GM19468 (cell line): ENCODE data around the gene GMDS.

Experiments used
- ATAC-seq: cut with Tn5 transposase; IDR thresholded peaks from one replicate; pipeline ENCODE4 v1.9.1; 2021; ENCODE audit warnings: mild to moderate bottlenecking, moderate library complexity, moderate number of reproducible peaks; ENCODE audit not compliant: unreplicated experiment; ENCODE audit errors: extremely low read depth

The GMDS gene

DNA sequence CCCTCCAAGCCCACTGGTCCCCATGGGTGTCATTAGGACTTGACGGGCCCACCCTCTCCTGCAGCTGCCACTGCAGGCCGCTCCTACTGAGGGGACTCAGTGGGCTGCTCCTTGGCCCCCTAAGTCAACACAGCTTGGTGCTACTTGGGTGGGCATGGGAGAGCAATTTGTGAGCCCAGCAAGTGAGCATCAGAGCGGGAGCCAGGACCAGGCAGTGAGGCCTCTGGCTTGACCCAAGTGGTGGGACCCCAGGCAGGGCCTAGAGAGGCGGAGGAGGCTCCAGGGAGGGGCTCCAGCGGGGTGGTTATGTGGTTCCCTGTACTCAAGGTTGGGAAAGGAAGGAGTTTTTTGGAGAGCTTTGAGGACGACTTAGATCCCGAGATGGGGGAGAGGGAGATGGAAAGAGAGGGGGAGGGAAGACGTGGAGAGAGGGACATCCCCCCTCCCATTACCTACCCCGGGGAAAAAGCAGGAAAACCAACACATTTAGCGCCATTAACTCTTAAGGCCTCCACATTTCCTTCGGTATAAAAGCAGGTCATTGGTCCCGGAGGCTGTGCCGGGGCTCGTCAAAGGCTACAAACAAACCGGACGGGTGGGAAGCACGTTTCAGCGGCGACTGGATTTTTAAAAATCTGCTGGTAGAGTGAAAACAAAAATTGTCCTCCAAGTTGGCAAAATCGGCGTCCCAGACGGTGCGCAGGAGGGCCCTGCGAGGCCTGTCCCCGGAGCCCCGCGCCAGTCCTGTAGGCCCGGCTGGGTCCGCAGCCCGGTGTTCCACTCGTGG lies 626.9 kb downstream of the GMDS start:
- ATAC-seq: no peak

DNA sequence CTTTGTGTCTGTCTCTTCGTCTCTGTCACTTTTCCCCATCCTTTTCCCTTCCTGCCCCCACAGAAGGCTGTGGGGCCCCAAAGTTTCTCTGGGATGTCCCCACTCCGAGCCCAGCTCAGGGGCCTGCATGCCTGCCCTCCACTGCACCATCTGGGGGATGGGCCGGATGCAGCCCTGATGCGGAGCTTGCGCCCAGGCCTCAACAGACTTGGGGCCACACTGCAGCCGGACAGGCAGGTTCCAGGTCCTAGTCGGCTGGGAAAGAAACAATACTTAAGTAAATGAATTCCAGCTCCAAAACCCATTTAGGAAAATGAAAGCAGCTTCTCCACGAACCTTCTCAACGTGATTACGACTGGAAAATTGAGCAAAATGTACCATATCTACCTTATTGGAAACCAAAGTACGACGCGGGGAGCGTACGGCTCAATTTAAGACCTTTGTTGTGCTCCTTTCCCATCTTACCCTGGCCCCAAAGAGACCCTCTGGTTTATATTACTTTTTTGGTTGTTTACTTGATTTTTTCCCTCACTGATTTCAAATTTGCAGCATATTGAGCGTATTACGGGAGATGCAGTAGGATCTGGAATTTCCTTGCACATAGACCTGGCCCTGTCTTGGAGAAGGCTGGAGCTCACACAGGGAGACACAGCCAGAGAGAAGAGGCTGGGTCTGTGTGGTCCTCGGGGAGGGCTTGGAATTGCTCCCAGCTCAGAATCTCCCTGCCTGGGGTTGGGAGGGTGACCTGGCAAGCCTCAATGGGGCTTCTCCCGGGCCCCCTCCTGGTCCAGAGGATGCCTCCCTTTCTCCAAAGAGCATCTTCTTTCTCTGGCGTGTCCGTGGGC lies 627.7 kb downstream of the GMDS start:
- no peak for ATAC-seq

DNA sequence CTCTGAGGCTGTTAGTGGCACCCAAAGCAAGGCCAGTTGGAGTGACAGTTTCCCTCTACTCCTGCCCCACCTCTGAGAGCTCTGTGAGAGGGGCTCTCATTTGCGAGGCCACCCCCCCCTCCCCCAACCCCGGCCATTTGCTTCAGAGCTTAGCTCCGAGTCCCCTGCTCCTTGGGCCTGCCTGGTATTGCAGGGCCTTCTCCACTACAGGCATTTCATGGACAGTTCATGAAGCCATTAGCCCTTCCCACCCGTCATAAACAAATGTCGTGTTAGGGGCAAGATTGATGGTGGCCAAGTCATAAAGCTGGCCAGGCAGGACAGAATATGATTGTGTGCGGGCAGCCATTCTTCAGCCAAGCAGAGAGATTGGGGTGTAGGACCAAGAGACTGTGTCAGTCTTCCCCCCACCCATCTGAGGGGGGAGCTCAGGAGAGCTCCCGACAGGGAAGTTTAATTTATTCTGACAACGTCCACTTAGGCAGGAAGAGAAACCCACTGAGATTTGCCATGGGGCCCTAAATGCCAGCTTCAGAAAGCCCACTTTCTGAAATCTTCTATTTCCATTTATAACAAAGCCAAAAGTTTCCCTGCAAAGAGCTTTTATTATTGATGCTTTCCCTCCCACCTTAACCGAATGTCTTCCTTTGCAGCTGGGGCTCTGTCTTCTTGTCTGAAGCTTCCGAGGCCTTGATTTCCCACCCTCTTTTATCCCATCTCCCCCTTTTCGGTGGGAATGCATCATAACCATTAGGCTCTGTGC lies 628.5 kb downstream of the GMDS start:
- no peak for ATAC-seq

DNA sequence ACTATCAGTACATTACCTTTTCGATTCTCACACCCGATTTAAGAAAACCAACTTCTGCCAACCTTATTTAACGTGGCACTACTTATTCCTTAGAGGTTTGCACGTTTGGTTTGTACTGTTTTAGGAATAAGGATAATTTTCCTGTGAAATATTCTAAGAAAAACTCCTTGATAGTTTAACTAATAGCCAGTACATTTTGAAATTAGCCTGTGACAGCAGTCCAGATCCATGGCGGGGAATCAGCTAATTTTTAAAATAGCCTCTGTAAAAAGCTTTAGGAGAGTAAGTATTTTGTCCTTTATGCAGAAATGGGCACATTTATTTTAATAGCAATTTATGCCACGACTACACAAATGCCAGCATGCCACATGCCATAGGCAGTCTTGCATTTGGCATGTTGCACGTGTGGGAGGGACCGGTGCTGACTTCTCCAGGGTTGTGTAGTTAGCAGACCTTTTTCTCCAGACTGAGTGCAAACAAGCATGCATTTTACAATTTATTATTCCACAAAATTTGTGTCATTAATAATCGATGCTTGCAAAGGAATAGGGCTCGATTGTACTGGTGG lies 629.5 kb downstream of the GMDS start:
- no peak for ATAC-seq

DNA sequence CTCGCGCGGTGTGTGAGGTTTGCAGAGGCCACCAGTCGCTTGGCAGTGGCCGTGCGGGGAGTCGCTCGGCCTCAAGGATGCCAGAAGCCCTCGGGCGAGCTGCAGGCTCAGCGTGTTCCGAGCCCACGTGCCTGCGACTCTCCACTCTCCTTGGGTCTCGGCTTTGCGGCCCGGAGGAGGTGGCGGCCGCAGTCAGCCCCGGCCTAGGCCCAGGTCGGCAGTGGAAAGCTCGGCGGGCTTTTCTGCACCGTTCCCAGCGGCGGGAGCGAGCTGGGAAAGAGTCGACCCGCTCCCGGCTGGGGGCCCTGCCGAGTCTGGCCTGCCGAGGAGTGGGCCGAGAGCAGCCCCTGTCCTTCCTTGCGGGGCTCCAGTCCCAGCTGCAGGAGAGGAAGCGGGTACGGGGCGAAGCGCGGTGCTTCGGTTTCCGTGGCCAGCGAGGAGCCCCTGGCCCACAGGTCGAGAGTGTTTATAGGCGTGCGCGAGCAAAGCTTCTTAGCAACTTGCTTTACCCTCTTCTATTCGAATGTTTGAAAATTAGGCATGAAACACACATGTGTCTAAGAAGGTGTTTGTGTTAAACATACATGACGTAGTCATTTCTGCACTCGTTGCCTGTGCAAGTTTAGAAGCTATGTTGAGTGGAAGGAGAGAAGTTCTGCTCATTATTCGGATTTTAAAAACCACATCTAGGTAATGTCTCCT lies 630.1 kb downstream of the GMDS start:
- no peak for ATAC-seq

DNA sequence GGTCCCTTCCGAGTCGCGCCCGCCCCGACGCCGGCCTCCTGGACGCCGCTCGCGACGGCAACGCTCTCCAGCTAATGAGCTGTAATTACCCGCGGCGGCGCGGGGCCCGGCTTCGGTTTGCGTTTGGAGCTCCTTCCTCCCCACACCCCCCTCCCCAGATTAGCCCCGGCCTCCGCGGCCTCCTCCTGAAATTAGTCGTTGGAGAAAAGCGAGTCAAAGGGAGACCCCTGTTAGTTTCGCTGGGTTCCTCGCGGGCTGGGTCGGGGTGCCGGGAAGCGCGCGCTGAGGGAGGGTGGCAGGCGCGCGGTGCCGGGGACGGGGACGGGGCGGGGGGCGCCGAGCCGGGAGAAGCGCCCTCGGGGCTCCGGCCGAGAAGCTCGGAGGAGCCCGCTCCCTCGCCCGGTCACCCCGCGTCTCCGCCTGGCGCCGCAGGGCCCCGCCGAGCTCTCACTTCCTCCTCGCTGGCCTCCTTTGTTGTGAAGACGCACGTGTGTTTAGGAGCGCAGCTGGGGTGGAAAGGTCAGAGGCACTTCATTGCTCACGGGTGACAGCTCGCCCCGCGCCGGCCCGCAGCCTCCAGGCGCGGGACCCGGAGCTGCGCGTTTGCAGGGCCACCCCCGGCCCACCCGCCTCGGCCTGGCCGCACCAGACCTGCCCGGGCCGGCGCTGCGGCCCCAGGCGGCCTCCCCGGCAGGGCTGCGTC lies 630.8 kb downstream of the GMDS start:
- no peak for ATAC-seq

DNA sequence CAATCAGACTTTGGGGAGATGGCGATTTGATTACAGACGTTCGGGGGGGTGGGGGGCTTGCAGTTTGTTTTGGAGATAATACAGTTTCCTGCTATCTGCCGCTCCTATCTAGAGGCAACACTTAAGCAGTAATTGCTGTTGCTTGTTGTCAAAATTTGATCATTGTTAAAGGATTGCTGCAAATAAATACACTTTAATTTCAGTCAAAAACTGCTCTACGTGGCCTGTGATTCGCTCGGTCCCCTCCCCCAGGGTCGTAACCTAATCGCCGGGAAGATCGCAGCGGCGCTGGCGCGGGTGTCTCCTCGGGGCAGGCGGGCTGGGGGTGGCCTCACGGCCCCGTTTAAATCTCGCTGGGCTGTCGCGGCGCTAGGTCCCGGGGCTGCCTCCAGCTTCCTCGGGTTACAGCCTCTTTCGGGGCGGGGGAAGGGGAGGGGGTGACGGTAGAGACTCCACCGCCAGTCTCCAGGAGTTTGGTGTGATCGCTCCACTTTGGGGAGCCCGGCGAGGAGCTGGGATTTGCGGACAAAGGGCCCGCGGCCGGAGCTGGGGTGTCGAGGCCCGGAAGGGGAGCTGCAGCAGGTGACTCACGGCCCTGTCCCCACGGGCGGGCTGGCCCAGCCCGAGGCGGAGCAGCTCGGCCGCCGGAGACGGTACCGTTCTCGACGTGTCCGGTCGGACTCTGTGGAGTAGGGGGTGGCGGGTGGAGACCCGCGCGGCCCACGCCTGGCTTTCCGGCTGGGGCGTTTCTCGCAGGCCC lies 631.5 kb downstream of the GMDS start:
- ATAC-seq: no peak

DNA sequence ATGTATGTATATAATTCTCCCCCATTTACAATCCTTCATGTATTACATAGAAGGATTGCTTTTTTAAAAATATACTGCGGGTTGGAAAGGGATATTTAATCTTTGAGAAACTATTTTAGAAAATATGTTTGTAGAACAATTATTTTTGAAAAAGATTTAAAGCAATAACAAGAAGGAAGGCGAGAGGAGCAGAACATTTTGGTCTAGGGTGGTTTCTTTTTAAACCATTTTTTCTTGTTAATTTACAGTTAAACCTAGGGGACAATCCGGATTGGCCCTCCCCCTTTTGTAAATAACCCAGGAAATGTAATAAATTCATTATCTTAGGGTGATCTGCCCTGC lies 632.1 kb downstream of the GMDS start:
- no peak for ATAC-seq

DNA sequence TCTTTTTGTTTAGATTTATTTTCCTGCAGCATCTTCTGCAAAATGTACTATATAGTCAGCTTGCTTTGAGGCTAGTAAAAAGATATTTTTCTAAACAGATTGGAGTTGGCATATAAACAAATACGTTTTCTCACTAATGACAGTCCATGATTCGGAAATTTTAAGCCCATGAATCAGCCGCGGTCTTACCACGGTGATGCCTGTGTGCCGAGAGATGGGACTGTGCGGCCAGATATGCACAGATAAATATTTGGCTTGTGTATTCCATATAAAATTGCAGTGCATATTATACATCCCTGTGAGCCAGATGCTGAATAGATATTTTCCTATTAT lies 632.5 kb downstream of the GMDS start:
- no peak for ATAC-seq

DNA sequence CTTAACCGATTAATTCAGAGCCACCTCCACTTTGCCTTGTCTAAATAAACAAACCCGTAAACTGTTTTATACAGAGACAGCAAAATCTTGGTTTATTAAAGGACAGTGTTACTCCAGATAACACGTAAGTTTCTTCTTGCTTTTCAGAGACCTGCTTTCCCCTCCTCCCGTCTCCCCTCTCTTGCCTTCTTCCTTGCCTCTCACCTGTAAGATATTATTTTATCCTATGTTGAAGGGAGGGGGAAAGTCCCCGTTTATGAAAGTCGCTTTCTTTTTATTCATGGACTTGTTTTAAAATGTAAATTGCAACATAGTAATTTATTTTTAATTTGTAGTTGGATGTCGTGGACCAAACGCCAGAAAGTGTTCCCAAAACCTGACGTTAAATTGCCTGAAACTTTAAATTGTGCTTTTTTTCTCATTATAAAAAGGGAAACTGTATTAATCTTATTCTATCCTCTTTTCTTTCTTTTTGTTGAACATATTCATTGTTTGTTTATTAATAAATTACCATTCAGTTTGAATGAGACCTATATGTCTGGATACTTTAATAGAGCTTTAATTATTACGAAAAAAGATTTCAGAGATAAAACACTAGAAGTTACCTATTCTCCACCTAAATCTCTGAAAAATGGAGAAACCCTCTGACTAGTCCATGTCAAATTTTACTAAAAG lies 633.0 kb downstream of the GMDS start:
- ATAC-seq: no peak

DNA sequence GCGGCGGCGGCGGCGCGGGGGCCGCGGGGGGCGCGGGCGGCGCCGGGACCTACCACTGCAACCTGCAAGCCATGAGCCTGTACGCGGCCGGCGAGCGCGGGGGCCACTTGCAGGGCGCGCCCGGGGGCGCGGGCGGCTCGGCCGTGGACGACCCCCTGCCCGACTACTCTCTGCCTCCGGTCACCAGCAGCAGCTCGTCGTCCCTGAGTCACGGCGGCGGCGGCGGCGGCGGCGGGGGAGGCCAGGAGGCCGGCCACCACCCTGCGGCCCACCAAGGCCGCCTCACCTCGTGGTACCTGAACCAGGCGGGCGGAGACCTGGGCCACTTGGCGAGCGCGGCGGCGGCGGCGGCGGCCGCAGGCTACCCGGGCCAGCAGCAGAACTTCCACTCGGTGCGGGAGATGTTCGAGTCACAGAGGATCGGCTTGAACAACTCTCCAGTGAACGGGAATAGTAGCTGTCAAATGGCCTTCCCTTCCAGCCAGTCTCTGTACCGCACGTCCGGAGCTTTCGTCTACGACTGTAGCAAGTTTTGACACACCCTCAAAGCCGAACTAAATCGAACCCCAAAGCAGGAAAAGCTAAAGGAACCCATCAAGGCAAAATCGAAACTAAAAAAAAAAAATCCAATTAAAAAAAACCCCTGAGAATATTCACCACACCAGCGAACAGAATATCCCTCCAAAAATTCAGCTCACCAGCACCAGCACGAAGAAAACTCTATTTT lies 633.7 kb downstream of the GMDS start:
- no peak for ATAC-seq

DNA sequence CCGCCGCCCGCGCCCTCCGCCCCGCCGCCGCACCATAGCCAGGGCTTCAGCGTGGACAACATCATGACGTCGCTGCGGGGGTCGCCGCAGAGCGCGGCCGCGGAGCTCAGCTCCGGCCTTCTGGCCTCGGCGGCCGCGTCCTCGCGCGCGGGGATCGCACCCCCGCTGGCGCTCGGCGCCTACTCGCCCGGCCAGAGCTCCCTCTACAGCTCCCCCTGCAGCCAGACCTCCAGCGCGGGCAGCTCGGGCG lies 634.2 kb downstream of the GMDS start:
- no peak for ATAC-seq

DNA sequence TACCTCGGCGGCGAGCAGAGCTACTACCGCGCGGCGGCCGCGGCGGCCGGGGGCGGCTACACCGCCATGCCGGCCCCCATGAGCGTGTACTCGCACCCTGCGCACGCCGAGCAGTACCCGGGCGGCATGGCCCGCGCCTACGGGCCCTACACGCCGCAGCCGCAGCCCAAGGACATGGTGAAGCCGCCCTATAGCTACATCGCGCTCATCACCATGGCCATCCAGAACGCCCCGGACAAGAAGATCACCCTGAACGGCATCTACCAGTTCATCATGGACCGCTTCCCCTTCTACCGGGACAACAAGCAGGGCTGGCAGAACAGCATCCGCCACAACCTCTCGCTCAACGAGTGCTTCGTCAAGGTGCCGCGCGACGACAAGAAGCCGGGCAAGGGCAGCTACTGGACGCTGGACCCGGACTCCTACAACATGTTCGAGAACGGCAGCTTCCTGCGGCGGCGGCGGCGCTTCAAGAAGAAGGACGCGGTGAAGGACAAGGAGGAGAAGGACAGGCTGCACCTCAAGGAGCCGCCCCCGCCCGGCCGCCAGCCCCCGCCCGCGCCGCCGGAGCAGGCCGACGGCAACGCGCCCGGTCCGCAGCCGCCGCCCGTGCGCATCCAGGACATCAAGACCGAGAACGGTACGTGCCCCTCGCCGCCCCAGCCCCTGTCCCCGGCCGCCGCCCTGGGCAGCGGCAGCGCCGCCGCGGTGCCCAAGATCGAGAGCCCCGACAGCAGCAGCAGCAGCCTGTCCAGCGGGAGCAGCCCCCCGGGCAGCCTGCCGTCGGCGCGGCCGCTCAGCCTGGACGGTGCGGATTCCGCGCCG lies 634.7 kb downstream of the GMDS start:
- ATAC-seq: no peak

DNA sequence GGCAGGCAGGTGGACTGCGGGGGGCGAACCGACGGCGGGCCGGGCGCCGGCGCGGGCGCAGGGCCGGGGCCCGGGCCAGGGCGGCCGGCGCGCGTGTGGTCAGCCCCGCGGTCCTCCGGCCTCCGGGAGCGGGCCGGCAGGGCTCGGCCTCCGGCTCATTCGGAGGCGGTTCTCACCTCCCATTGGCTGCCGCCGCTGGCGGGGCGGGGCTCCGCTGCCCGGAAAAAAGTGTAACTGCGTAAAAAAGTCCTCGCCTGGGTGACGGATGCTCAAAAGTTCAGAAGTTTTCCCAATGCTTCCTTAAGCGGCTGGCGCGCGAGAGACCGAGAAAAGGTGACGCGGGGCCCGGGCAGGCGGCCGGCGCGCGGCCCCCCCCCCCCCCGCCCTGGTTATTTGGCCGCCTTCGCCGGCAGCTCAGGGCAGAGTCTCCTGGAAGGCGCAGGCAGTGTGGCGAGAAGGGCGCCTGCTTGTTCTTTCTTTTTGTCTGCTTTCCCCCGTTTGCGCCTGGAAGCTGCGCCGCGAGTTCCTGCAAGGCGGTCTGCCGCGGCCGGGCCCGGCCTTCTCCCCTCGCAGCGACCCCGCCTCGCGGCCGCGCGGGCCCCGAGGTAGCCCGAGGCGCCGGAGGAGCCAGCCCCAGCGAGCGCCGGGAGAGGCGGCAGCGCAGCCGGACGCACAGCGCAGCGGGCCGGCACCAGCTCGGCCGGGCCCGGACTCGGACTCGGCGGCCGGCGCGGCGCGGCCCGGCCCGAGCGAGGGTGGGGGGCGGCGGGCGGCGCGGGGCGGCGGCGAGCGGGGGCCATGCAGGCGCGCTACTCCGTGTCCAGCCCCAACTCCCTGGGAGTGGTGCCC lies 635.5 kb downstream of the GMDS start, which contains the start of gene FOXC1:
FOXC1 (plus strand) TSS at position 268 of the 849 bp plus-strand sequence; CDS start at position 799, 531 bp downstream.
- ATAC-seq: peak; percentile 16

DNA sequence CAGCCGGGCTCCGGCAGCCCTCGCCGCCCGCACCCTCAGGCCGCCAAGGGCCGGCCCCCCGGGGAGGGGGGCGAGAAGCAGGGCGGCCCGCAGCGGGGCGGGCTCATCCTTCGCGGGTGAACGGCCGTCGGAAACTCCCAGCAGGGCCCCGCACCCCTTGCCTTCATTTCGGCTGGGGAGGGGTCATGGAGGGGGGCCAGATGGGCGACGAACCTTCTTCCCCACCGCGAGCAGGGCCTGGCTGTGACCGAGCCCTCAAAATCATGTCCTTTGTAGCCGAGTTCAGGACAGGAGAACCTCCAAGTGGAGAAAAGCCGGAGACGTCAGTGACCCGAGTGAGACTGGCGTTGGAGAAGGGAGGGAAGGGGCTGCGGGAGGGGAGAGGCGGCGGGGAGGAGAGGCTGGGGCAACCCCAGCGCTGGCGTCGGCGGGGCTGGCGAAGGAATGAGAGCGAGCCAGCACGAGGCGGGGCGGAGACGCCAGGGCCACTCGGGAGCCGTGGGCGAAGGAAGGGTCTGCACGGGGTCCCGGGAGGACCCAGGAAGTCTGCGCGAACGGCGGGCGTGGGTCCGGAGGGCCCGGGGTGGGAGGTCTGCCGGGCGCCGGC lies 636.3 kb downstream of the GMDS start:
- ATAC-seq: no peak
